Bronchial epithelial cell (primary cell): ENCODE data around the gene SHISA6. TPM values are rescaled to one million over a fixed set of nuclear protein-coding genes. Genes with fewer than 3 reads are reported as not detected.
A peak's percentile ranks its signal among the peaks of the same experiment; 100 is the strongest.
"Not testable (repeated sequence)": the region's sequence is repeated elsewhere in the genome, so short reads cannot be mapped to it uniquely, and the experiment has no call there.

Experiments
- DNase-seq: peaks from one replicate; pipeline ENCODE4 v3.0.0-alpha.2; 2010; ENCODE audit warnings: low read depth
- FAIRE-seq: peaks from 2 replicates; lab custom pipeline; 2011; peaks lifted over from hg19 to GRCh38; lab: Jason Lieb, UNC
- H3K27me3 ChIP-seq: 2 replicates; pipeline ENCODE4 v1.5.1; 2011; ENCODE audit warnings: low read length; ENCODE audit not compliant: control insufficient read depth, insufficient read depth
- H3K36me3 ChIP-seq: 2 replicates; pipeline ENCODE4 v1.5.1; 2011; ENCODE audit warnings: low read length; ENCODE audit not compliant: control insufficient read depth, insufficient read depth
- H3K4me3 ChIP-seq: 2 replicates; pipeline ENCODE4 v1.5.1; 2011; ENCODE audit warnings: mild to moderate bottlenecking, low read depth, low read length, control low read depth
- total RNA-seq: library from RNA; depleted of rRNA; stranded (reverse); fragments of >200 nt; gene quantifications from 2 replicates; pipeline ENCODE4 v1.2.1, GENCODE V29; 2014
- TF ChIP-seq, protein P1 (sequence below): IDR thresholded peaks from 2 replicates; pipeline ENCODE4 v1.5.1; 2011; ENCODE audit warnings: mild to moderate bottlenecking, moderate library complexity, low read length, control low read depth, inconsistent platforms; ENCODE audit not compliant: insufficient read depth, severe bottlenecking

Gene SHISA6
- total RNA-seq, 1 donor from 2014 or later: not detected

DNA sequence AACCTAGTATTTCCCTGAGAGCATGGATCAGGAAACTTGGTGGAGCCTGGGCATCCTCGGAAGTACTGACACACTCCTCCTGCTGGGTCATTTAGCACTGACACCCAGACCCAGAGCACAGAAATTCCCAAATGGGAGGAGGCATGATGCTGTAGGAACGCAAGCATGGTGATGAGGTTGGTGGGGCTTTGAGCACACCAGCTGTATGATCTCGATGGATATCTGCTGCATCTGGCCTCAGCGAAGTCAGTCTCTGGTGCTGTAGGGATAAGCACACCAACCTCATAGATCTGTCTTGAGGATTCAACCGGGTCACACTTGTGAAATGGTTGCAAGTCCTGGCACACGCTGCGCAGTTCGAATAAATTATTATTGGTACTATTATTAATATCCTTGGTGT lies 52.5 kb downstream of the SHISA6 start:
- Histone ChIP-seq H3K27me3 (no peaks in the 10 kb centered on the region), H3K4me3 (no peak overlapping the region), H3K36me3 (no peaks in the 10 kb centered on the region)
- DNase-seq: no peak
- no peak for FAIRE-seq
- TF ChIP-seq, protein P1, sequence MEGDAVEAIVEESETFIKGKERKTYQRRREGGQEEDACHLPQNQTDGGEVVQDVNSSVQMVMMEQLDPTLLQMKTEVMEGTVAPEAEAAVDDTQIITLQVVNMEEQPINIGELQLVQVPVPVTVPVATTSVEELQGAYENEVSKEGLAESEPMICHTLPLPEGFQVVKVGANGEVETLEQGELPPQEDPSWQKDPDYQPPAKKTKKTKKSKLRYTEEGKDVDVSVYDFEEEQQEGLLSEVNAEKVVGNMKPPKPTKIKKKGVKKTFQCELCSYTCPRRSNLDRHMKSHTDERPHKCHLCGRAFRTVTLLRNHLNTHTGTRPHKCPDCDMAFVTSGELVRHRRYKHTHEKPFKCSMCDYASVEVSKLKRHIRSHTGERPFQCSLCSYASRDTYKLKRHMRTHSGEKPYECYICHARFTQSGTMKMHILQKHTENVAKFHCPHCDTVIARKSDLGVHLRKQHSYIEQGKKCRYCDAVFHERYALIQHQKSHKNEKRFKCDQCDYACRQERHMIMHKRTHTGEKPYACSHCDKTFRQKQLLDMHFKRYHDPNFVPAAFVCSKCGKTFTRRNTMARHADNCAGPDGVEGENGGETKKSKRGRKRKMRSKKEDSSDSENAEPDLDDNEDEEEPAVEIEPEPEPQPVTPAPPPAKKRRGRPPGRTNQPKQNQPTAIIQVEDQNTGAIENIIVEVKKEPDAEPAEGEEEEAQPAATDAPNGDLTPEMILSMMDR: no peak

DNA sequence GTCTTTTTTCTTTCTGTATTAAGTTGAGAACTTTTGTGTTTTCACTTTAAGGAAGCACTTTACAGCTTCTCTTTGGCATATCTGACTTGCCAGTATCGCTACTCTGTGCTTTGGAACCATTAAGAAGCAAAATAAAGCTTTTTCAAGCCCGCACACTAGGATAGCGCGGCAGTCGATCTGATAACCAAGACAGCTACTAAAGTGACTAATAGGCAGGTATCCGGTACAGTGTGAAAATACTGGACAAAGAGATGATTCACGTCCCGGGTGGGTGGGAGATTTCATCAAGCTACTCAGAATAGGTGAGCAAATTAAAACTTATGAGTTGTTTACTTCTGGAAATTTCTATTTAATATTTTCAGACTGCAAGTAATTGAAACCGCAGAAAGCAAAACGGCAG lies 53.8 kb downstream of the SHISA6 start:
- no peaks in the 10 kb centered on the region for H3K27me3 ChIP-seq
- FAIRE-seq: no peak
- TF ChIP-seq, protein P1: no peak
- H3K4me3 ChIP-seq: no peak overlapping the region
- no peak for DNase-seq
- H3K36me3 ChIP-seq: no peaks in the 10 kb centered on the region

DNA sequence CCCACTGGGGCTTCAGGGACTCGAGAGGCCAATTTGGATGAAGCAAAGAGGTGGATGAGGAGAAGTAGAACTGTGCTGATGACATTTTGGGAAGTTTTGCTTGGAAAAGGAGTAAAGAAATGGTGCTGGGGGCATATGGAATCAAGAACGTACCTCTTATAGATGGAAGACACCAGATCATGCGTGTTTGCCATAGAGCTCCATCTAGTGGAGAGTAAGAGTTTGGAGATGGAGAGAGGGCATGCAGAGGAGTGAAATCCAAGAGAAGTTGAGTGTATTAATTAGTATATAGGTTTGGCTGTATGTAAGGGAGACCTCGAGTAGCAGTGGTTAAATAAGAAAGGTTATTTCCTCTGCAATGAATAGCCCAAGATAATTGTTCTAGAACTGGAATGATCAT lies 56.0 kb downstream of the SHISA6 start:
- DNase-seq: peak; percentile 11
- no peak for FAIRE-seq
- TF ChIP-seq, protein P1: no peak
- no peaks in the 10 kb centered on the region for H3K36me3 ChIP-seq
- no peak overlapping the region for H3K4me3 ChIP-seq
- no peaks in the 10 kb centered on the region for H3K27me3 ChIP-seq

DNA sequence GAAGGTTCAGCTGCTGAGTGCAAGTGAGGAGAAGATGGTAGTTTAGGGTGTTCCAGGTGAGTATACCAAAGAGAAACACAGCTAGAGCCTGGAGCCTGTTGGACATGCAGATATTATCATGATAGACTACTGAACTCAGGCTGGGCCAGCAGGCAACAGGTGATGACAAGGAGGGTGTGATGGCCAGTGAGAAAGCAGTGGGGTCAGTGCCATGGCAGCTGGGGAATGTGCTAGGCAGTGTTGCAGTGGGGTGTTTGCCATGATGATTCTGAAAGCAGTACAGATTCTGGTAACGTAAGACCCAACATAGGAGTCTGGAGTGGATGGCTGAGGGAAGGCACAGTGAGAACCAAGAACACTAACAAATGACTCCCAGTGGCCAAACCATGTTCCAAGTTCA lies 57.4 kb downstream of the SHISA6 start:
- H3K27me3 ChIP-seq: no peaks in the 10 kb centered on the region
- no peak for DNase-seq
- no peak overlapping the region for H3K4me3 ChIP-seq
- FAIRE-seq: no peak
- TF ChIP-seq, protein P1: no peak
- no peaks in the 10 kb centered on the region for H3K36me3 ChIP-seq

DNA sequence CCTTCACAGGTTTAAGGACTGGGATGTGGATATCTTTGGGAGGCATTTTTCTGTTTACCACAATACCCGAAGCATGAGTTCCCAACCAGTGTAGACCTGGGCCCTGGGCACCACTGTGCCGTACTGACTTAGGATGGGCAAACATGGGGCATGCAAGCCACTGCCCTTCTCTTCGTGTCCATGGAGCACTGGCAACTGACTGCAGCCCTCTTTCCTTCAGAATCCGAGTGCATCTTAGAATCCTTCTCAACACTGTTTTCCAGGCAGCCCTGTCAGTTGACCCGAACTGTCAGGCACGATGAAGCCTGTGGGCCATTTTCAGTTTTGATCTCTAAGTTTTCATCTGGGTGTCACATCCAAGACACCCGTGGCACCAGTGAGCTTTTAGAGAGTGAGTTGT lies 59.2 kb downstream of the SHISA6 start:
- TF ChIP-seq, protein P1: no peak
- DNase-seq (no peak), FAIRE-seq (no peak)
- no peaks in the 10 kb centered on the region for H3K27me3 ChIP-seq
- no peaks in the 10 kb centered on the region for H3K36me3 ChIP-seq
- no peak overlapping the region for H3K4me3 ChIP-seq

DNA sequence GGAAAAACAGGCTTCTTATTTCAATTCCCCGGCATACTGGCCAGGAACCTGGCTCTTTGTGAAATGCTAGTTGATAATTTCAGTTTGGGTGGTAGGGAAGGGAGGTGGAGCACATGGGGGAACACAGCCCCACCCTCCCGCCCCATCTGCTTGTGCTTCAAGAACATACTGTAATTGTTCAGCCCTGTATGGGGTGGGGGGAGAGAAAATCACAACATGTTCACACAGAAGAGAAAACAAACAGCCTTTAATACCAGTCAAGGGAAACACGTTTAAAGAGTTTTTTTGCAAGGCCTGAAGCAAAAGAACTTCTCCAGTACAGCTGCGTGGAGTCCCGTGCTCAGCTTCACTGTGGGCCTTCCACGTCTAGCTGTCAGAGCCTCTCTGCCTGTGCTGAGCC lies 59.7 kb downstream of the SHISA6 start:
- no peak for FAIRE-seq
- no peaks in the 10 kb centered on the region for H3K27me3 ChIP-seq
- no peak overlapping the region for H3K4me3 ChIP-seq
- H3K36me3 ChIP-seq: no peaks in the 10 kb centered on the region
- no peak for DNase-seq
- TF ChIP-seq, protein P1: no peak

DNA sequence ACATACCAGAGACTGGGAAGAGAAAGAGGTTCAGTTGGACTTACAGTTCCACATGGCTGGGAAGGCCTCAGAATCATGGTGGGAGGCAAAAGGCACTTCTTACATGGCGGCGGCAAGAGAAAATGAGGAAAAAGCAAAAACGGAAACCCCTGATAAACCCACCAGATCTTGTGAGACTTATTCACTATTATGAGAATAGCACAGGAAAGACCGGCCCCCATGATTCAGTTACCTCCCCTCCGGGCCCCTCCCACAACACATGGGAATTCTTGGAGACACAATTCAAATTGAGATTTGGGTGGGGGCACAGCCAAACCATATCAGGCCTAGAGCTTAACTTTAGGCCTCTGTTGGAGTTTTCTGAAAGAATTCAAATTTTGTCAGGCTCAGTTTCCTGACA lies 60.9 kb downstream of the SHISA6 start:
- H3K36me3 ChIP-seq, FAIRE-seq, H3K4me3 ChIP-seq, H3K27me3 ChIP-seq, DNase-seq: not testable (repeated sequence)
